NCI-H226 (cell line): ENCODE measurements around the gene SH3RF3.
"Not testable (repeated sequence)": the region's sequence is repeated elsewhere in the genome, so short reads cannot be mapped to it uniquely, and the experiment has no call there.

Source experiments
- DNase-seq: peaks from one replicate; pipeline ENCODE4 v3.0.0-alpha.2; 2015

SH3RF3 gene

DNA sequence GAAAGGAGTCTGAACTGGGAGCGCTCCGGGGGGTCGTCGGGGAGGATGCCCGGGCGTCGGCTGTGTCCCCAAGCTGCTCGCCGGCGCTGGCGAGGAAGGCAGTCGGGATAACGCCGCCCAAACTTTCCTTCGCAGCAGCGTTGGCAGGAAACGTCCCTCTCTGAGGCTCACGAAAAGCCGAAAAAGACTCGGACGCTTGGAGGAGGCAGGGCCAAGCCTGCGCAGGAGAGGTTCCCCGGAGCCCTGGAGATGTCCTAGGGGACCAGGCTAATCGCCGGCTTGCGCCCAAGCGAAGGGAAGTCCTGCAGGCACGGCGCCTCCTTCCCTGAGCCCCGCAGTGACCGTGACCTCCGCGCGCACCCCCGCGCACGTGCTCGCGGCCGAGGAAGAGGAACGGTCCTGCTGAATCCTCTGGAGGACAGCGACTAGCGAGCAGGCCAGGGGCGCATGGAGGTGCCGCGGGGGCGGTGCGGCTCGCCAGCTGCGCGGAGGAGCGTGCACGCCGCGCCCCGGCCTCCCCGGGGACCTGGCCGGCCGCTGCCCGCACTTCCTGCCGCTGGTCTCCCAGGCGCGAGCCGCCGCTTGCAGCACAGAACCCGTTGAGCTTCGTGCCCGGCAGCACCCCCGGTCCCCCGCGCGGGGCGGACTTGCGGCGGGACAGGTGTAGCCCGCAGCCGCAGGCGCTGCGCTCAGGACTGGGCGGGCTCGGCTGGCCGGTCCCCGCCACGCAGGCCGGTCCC, at the start of gene SH3RF3:
SH3RF3 (plus strand) TSS at position 590 of the 740 bp plus-strand sequence.
- DNase-seq = peak; percentile 16

DNA sequence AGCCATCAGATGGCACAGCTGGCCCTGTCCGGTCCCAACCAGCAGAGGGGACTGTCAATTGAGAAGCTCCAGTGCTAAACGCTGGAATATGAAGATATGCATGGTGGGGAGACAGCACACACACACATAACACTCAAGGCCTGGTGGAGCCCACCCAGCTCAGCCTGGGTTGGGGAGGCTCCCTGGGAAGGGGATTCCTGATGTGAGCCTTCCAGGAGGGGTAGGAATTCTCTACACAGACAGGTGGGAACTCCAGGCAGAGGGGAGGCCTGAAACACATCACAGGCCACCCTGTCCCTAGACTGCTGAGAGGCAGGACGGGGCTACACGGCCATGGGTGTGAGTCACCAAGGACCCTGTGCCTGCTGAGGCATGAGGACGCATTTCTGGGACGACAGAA, 49.4 kb upstream of the SH3RF3 start:
- no peak for DNase-seq

DNA sequence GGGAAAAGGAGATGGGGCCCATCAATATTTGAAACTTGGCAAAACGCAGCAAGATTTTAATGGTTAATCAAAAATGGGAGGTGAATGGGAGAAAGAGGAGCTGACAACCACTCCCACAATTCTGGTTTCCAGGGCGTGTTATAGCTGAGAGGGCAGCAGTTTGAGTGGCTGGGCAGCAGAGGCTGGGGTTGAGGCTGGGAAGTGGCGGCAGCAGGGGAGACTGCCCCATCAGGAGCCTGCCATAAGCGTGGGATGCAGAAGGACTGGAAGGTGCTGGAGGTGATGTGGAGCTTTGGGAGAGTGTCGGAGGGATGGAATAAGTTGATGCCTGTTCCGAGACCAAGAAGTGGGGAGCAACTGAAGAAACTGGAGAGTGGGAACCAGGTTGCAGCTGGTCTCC, 48.9 kb upstream of the SH3RF3 start:
- no peak for DNase-seq

DNA sequence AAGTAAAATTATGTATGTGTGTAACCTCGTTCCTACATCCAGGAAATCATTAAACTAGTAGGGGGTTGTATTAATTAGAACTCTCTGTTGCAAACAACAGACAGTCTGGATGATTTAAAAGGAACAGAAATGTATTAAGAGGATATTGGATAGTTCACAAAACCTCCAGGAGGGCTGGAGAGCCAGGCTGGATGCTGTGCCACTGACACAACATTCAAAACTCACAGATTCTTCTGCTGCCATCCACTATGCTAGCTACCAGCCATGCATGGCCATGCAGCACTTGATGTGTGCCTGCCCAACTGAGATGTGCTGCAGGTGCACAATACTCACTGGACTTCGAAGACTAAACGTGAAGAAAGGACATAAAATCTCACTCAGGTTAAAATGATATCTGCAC, 48.2 kb upstream of the SH3RF3 start:
- DNase-seq = no peak

DNA sequence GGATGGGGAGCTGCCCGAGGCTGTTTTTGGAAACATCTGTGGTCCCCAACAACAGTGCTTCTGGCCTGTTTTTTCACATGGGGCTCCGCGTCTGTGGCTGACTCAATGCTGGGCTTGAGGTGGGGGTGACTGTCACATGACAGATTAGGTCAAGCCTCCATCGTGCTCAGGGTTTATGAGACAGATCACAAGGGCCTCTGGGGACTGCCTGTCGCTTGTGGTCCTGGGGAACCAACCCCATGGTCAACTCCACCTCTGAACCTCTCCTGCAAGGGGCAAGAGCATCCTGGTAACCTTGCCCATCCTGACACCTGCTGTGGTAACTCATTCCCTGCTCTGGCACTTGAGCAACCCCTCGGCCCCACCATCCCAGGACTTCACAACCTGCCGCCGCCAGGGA, 47.6 kb upstream of the SH3RF3 start:
- DNase-seq = no peak

DNA sequence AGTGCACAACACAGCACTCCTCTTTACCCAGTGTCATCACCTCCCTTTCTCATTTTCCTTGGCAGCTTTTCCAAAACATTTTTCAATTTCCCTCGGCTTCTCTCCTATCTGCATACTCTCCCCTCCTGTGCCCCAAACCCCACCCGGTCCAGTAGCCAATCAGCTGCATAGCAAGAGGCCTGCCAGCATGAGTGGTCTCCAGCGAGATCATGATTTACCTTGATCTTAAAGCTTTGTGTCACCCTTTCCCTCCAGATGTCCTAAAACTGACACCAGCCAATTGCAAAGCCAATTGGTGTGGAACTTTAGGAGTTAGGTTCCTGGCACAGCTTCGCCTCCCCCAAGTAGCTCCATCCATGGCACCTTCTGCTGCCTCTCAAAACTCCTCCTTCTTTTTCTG, 45.2 kb upstream of the SH3RF3 start:
- DNase-seq = no peak

DNA sequence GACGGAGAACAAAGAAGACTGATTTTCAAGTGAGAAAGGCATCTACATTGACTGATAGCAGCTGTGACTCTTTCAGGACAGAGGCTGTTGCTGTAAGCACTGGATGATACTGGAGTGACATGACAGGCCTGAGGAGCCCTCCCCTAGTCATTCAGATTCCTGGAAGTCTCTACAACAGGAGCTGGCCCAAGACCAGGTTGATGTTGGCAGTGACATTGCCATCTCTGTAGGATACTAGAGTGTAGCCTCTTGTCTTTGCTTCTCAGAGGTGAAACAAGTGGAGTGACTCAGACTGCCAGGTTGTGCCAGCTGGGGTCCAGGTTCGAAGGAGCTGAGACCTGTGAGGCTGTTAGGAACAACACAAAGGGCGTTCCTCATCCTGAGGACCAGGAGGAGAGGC, 44.7 kb upstream of the SH3RF3 start:
- no peak for DNase-seq

DNA sequence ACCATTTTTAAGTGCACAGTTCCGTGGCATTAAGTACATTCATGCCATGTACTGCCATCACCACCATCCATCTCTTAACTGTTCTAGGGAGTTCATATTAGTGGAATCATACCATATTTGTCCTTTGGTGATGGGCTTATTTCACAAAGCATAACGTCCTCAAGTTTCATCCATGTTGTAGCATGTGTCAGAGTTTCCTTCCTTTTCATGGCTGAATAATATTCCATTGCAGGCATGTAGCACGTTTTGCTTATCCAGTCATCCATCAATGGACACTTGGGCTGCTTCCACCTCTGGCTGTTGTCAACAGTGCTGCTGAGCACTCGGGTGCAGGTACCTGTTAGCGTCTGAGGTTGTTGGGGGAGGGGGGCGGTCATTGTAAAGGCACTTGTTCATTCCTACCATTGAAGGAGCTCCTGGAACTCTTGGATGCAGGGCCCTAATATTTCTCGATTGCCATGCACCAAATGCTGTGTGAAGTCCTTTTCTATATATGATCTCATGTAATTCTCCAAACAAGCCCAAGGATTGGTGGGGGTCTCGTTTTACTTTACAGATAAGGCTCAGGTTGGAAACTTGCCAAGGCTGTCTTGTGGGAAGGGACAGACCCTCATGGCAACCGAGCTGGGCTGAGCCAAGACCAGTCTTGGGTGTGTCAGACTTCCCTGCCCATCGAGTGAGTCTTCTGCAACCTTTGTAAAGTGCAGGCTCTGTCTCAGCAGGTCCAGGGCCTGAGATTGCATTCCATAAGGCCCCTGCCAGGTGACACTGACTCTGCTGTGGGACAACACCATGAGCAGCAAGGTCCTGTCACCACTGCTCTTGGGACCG, 42.9 kb upstream of the SH3RF3 start:
- DNase-seq = no peak

DNA sequence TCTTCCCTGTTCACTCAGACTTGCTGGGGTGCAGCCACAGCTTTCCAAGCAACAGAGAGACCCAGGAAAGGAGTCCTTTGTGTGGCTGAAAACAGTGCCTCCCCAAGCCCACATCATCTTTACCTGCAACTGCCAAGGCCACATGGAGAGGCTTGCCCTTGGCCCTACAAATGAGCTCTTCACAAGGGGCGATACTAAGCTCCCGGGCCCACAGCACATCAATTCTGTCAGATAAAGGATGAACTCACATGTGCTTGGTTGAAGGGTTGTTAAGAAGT, 42.3 kb upstream of the SH3RF3 start:
- DNase-seq = no peak

DNA sequence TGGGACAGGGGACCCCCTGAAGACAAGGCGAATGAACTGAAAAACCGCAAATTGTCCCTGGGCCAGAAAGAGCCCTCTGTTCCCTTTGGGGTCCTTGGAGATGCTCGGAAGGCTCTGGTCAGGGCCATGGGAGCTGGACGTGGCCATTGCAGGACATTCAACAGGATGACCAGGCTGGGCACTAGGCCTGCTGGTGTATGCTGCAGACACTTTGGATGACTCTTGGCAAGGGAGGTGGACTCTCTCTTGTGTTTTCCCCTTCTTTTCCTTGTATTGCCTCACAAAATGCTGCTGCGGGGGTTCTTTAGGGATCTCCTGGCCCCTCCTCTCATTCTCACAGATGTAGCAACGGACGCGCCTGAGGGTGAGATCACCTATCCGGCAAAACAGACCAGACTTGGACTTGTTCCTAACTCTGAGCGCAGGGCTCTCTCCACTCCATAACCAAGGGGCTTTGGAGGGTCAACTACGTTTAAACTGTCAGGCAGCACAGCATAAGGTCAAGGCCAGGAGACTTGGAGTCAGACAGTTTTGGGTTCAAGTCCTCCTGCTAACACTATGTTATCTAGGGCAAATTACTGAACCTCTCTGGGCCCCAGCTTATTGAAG, 41.8 kb upstream of the SH3RF3 start:
- DNase-seq = no peak

DNA sequence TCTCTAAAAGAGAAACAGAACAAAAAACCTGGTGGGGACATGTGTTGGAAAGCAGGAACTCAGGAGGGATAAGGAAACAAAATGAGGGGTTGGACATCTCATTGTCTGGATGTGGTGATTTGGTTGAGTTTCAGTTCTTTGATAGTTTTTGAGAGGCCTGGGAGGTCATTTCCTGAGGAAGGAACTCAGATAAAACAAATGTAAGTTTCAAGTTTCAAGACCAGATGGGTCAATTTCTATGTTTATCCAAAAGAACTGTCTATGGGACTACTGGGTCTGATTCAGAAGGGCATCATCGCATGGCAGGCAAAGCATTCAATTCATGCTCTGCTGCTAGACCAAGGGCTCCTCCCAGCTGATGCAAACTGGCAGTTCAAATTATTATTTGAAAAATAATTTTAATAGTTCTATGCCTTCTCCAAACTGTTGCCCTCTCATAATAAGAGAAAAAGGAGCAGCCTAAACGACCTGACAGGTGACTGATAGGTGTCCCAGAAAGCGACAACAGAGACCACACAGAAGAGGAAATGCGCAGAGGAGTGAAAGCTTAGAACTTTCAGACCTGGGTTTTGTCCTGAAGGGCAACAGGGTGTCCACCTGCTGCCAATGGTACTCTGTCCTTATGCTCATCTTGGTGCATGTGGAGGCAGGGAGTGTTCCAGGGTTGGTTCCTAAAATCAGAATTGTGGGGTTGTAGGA, 39.3 kb upstream of the SH3RF3 start:
- peak; percentile 35 for DNase-seq

DNA sequence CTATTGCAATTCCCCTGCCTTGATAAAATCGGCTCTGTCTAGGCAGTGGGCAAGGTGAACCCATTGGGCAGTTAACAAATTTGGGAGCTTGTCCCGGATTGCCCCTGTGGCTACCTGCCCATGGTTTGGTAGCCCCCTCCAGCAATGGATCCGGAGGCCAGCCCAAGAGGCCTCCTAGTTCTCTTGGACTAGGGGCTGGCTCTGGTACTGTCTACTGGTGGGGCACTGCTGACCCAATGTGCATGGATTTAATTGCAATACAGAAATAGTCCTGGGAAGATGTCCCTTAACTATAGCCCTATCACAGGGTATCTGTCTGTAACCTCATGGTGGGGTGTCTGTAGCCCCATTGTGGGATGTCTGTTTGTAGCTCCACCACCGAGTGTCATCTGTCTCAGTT, 37.5 kb upstream of the SH3RF3 start:
- DNase-seq = no peak

DNA sequence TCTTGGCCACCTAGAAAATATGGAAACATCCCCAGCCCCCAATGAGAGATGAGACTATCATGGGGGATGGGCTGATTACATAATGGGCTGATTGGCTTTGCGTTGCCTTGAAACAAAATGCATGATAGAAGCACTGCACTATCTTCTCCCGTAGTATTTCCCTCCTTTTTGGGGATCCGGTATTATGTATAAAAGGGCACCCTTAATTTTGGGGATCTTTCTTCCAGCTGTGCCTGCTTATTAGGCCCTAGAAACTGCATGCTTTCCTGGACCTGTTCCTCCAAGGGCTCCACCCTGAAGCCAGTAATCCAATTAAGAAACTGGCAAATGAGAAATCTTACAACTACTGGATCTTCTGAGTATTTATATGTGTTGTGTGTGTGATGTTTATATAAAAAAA, 34.9 kb upstream of the SH3RF3 start:
- no peak for DNase-seq

DNA sequence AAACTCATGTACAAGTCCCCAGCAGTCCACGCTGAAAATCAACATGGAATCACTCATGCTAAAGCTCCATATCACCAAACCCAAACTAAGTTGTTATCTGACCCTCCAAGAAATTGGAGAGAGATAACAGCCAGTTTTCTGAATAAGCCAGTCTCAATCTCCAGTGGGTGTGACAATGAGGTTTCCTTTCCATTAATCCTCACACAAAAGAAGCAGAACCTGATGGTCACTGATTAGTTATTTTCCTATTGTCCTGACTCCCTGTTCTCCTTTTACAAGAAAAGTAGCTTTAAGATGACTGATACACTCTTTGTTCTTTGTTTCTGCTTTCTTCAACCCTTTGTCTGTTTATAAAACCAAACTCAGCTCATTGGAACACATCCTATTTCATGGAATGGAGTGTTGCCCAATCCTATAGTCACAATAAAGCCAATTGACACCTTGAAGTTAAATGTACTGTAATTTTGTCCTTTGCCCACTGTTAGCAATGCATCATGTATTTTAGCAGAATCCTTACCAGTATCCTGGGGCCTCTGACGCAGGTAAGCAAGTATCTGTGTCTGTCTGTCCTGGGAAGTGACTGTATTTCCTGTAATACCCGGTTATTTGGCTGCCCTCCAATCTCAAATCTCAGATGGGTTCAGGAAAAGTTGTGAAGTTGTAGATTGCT, 30.6 kb upstream of the SH3RF3 start:
- peak; percentile 80 for DNase-seq

DNA sequence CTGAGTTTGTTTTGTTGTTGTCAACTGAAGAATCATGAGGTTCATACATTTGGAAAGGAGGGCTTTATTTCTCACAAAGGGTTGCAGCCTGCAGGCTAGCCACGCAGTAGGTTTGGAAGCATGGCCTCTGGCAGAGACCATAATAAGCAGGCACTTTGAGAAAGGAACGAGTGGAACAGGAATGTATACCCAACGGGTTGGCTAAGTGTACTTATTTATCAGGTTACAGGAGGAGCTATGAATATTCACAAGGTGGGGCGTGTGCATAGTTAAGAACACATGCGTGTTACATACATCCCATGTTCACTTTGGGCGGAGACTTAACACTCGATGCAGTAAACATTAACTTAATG, 30.1 kb upstream of the SH3RF3 start:
- no peak for DNase-seq

DNA sequence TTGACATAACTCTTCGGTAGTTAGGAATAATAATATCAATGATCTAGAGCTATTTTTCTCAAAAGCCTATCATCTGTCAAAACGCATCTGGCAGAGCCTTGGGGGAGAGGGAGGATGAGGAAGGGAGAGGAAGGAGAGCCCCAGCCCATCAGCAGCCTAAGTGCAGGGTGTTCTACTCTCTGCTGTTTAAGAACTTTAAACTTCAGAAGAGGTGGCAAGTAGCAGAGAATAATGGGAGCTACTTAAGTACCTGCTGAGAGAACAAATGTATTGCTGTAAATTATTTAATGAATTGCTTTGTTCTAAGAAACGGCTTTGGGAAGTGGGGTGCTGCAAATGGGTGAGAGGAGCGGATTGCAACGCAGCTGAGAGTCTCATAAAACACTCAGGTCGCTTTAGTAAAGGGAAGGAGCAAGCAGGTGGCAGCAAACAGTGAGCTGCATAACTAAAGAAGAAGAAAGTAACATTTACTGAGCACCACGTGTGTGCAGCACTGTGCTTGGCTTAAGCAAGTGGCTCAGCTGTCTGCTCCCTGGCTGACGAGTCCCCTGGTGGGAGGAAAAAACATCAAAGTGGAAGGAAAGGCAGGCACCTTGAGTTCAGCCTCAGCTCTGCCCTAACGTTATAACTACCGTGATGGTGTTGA, 26.3 kb upstream of the SH3RF3 start:
- no peak for DNase-seq

DNA sequence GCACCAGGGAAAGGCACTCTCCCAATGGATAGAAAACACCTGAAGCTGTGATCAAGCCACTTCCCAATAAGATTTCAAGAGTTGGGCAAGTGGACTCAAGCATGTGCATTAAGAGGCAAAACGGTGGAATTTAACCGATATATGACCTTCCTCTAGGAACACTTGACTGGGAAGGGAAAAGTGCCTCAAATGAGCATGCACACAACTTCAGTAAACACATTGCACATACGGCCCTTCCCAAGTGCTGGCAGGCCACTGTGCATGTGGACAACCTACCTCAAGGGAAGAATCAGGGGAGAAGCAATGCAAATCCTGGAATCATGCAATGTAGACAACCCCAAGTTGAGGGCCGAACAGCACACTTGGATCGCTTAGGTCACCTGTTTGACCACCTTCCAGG, 23.9 kb upstream of the SH3RF3 start:
- no peak for DNase-seq

DNA sequence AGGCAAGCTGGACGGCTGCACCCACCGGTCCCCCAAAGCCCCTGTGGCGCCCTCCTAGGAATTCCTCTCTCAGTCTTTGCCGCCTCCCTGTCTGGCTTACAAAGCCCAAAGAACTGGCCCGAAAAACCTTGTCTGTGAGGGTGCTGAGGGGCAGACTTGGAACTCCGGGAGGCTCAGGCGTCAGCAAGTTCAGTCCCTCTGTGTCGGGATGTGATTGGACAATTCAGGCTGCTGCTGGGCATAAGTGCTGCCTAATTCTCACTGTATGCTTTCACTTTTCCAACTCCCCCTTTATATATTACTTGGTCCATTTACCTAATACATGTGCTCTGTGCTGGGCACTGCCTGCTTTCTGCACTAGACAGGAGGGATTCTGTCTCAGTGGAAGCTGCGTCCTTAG, 20.3 kb upstream of the SH3RF3 start:
- no peak for DNase-seq

DNA sequence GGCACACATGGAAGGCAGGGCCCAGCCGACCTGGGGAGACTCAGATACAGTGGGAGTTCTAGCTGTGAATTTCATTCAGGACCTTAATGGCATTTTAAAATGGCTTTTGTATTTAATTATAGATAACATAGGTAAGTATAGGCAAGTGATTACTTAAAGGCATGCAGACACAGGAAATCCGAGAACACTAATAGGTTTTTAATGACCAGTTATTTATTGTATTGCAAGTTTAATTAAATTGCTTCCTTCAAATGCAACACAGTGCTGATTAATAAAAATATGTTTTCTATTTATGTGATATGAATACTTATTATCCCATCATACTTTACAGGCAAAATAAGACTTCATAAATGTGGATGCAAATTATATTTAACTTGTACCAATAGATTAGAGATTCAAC, 19.7 kb upstream of the SH3RF3 start:
- DNase-seq = no peak

DNA sequence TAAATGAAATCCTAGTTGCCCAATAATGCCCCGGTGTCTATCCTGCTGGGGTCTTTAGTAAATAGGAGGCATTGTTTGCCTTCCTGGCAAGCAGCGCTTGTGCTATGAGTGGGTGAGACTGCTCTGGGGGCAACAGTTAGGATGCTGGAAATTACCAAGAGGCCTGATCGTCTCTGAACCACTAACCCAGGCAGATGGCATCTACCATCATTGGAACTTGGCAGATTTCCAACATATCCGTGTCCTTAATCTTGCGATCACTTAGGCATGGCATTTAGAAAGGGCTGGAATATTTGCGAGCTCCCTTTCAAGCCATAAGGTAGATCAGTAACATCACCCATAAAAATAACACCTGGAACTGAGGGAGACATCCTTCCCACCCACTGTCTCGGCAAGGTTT, 18.8 kb upstream of the SH3RF3 start:
- DNase-seq = no peak

DNA sequence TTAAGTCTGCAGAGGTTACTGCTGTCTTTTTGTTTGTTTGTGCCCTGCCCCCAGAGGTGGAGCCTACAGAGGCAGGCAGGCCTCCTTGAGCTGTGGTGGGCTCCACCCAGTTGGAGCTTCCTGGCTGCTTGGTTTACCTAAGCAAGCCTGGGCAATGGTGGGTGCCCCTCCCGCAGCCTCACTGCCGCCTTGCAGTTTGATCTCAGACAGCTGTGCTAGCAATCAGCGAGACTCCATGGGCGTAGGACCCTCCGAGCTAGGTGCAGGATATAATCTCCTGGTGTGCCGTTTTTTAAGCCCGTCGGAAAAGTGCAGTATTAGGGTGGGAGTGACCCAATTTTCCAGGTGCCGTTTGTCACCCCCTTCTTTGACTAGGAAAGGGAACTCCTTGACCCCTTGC, 11.8 kb upstream of the SH3RF3 start:
- not testable (repeated sequence) for DNase-seq

DNA sequence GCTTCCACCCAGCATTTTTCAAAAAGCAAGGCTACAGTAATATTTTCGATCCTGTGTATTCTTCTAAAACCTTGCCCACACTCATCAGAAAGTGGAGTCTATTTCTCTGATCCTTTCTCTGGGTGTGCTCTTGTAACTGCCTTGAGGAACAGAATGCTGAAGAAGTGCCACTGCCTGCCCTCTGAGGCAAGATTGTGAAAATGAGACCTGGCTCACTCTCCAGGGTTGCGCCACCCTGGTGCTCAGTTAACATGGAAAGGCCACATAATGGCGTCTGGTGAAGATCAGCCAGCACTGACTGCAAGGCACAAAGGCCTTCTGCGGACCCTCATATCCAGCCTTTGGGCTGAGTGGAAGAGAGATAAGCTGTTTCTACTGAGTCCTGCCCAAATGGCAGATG, 11.2 kb upstream of the SH3RF3 start:
- DNase-seq = no peak

DNA sequence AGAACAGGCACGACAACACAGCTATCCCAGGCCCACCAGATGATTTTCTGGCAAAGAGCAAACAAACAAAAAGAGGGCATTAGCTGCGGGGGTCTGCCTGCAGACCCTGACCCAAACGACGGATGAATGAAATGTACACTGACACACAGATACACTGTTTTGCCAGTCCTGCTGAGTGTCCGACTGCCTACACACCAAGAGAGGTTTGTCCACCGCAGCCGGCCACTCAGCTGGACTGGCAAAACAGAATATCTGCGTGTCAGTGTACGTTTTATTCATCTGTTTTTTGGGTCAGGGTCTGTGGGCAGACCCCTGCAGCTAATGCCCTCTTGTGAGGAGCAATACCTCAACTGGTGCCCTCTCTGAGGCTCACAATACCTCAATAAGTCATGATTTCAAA, 10.7 kb upstream of the SH3RF3 start:
- DNase-seq = no peak
